Cardiac fibroblast (primary cell): ENCODE data around the gene MCAT.

Experiments
- DNase-seq, 2 donors: peaks; one replicate each; pipeline versions ENCODE4 v3.0.0 to v3.0.0-alpha.2; 2010; ENCODE audit warnings: low read depth in 2 of 2
- H3K4me3 ChIP-seq, 2 donors: replicated peaks in 1 of 2; 1 replicate in 1 of 2; 2 replicates in 1 of 2; pipeline ENCODE4 v1.5.1; 2011; ENCODE audit warnings: low read depth in 2 of 2, low read length in 2 of 2, mild to moderate bottlenecking in 2 of 2, moderate library complexity in 1 of 2
- CTCF ChIP-seq: IDR thresholded peaks from one replicate; pipeline ENCODE4 v1.5.1; 2011; ENCODE audit warnings: low read depth, mild to moderate bottlenecking, low read length, inconsistent platforms

Gene MCAT

GRCh38 chr22:43185860-43186261 is 42.7 kb upstream of the MCAT start:
- H3K4me3 ChIP-seq: peak overlapping the region; percentile 70 to 71
- peak in 1 of 2 donors; percentile 48 for DNase-seq
- TF ChIP-seq CTCF: no peak

DNA sequence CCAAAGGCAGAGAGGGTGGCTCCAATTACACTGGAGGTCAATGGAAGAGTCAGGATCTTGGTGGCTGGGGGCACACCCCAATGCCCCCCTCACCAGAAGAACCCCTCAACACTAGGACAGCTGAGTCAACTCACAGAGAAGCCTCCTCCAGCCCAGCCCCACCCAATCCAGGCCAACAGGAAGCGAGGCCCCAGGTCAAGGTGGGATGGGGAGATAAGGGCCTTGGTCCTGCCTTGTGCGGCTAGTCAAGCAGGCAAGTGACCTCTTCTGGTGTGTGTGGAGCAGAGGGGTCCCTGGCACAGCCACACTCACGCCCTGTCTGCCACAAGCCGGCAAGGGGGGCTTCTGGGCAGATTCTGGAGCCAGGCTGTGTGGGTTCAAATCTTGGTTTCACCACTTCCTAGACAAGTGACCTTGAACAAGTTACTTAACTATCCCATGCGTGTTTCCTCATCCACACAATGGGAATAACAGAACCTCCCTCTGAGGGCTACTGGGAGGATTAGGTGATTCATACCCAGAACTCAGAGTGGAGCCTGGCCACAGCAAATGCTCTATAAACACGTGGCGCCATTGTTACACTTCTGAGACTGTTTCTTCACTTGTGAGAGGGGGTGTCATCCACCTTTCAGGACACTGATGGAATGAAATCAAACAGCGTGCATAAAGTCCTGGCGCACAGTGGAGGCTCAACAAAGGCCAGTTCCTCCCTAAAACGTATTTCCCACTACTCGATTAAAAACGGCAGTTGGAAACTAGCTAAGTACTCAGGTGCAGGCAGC is 40.5 kb upstream of the MCAT start:
- no peak for TF ChIP-seq CTCF
- peak; percentile 44 to 90 for DNase-seq
- H3K4me3 ChIP-seq: no peak overlapping the region

GRCh38 chr22:43182726-43183125 is 39.5 kb upstream of the MCAT start:
- no peak for TF ChIP-seq CTCF
- DNase-seq: no peak
- H3K4me3 ChIP-seq: no peak overlapping the region

GRCh38 chr22:43182118-43182517 is 38.9 kb upstream of the MCAT start:
- no peak for DNase-seq
- TF ChIP-seq CTCF: no peak
- no peak overlapping the region for H3K4me3 ChIP-seq

GRCh38 chr22:43181321-43182076 is 38.3 kb upstream of the MCAT start:
- no peak overlapping the region for H3K4me3 ChIP-seq
- no peak for TF ChIP-seq CTCF
- no peak for DNase-seq

DNA sequence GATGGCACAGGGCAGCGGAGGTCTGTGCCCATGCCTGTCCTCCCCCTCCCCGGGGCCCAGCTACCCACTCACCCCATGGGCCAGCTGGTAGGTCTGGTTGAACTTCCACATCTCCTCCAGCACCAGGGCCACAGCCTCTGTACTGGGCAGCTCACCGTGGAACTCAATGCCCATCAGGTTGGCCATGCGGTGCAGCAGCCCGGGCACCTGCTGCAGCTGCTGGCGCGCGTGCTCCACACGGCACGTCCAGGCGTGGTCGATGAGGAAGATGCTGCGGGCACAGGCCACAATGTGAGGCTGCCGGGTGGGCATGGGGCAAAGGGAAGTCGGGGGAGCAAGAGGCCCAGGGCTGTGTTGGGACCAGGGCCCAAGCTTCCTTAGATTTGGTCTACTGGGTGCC is 37.5 kb upstream of the MCAT start:
- no peak for DNase-seq
- no peak overlapping the region for H3K4me3 ChIP-seq
- TF ChIP-seq CTCF: no peak
